PFSK-1 (cell line): Measurements from ENCODE around the gene DAB2IP.

Source experiments
- POLR2AphosphoS5 ChIP-seq: IDR thresholded peaks from 2 replicates; pipeline ENCODE4 v1.6.1; 2012; ENCODE audit warnings: low read depth, mild to moderate bottlenecking, control low read depth, low read length, moderate library complexity
- REST ChIP-seq, 2 experiments: IDR thresholded peaks; 2 replicates each; pipeline versions ENCODE4 v1.6.1 to v1.8.0; 2011 to 2012; ENCODE audit warnings: low read depth in 2 of 2, low read length in 2 of 2, control low read depth in 1 of 2, inconsistent platforms in 1 of 2, mild to moderate bottlenecking in 1 of 2, moderate library complexity in 1 of 2; ENCODE audit not compliant: insufficient read depth in 1 of 2

GRCh38 chr9:121631115-121631514 lies 20.3 kb upstream of the DAB2IP start:
- TF ChIP-seq POLR2AphosphoS5 (no peak), REST (IDR thresholded peaks at IDR 0.05; ENCODE audit: insufficient read depth in 1 of 2, low read depth in 2 of 2, low read length in 2 of 2) (no peak)
